ENCODE data around the gene SLC45A1.

Gene SLC45A1

DNA sequence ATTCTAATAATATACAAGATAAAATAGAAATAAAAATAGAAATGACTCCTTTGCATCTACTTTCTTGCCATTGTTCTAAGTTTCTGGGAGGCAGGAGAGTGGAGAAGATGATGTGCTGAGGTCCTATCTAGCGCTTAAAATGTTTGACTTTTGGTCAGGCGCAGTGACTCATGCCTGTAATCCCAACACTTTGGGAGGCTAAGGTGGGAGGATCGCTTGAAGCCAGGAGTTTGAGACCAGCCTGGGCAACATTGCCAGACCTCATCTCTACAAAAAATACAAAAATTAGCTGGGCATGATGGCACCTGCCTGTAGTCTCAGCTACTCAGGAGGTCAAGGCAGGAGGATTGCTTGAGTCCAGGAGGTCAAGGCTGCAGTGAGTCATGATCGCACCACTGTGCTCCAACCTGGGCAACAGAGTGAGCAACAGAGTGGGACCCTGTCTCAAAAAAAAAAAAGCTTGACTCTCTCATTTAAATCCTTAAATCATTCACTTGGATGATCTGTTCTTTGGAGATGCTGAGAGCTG, 24.2 kb upstream of the SLC45A1 start:
- Histone ChIP-seq H3K9me3 (ENCODE audit: insufficient read depth, low read length) (no peaks in the 10 kb centered on the region), H2AFZ (ENCODE audit: low read depth, low read length) (no peak overlapping the region), H4K20me1 (ENCODE audit: insufficient read depth, low read length) (no peaks in the 10 kb centered on the region), H3K27ac (ENCODE audit: low read length) (no peak overlapping the region), H3K4me2 (ENCODE audit: low read length) (no peak overlapping the region), H3K4me1 (ENCODE audit: low read length) (no peaks in the 10 kb centered on the region), H3K27me3 (ENCODE audit: low read depth, low read length) (no peaks in the 10 kb centered on the region), H3K9ac (ENCODE audit: low read length) (no peak overlapping the region), H3K4me3 (ENCODE audit: low read length) (no peak overlapping the region), H3K36me3 (replicated peaks; ENCODE audit: low read depth, low read length) (no peaks in the 10 kb centered on the region), H3K79me2 (ENCODE audit: low read length) (no peaks in the 10 kb centered on the region)
- TF ChIP-seq, protein P1, sequence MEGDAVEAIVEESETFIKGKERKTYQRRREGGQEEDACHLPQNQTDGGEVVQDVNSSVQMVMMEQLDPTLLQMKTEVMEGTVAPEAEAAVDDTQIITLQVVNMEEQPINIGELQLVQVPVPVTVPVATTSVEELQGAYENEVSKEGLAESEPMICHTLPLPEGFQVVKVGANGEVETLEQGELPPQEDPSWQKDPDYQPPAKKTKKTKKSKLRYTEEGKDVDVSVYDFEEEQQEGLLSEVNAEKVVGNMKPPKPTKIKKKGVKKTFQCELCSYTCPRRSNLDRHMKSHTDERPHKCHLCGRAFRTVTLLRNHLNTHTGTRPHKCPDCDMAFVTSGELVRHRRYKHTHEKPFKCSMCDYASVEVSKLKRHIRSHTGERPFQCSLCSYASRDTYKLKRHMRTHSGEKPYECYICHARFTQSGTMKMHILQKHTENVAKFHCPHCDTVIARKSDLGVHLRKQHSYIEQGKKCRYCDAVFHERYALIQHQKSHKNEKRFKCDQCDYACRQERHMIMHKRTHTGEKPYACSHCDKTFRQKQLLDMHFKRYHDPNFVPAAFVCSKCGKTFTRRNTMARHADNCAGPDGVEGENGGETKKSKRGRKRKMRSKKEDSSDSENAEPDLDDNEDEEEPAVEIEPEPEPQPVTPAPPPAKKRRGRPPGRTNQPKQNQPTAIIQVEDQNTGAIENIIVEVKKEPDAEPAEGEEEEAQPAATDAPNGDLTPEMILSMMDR (IDR thresholded peaks at IDR 0.05; ENCODE audit: low read depth, low read length): no peak

DNA sequence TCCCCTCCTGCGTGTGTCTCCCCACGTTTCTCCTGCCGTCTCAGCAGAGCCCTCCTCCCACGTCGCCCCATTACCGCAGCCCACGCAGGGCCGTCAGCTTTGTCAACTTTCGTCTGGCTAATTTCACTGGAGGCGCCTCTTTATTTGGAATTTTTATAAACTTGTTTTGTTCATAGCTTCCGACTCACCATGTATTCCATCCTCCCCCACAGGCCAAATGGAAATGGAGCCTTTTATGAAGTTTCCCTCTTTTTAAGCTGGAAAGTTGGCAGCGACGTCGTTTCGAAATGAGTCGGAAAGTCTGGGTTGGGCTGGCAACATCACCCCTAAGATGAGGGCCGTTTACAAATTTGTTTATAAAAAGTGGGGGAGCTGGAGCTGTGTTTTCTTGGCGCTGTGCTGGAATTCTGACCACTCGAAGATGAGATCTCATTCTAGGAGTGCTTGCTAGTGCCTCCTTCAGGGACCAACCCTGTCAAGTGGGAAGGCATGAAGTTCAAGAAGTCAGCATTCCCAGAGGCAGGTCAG, 23.7 kb upstream of the SLC45A1 start:
- no peaks in the 10 kb centered on the region for H4K20me1 ChIP-seq (ENCODE audit: insufficient read depth, low read length)
- H3K4me3 ChIP-seq (ENCODE audit: low read length): no peak overlapping the region
- H3K27ac ChIP-seq (ENCODE audit: low read length): no peak overlapping the region
- H3K4me2 ChIP-seq (ENCODE audit: low read length): no peak overlapping the region
- no peak overlapping the region for H3K9ac ChIP-seq (ENCODE audit: low read length)
- no peaks in the 10 kb centered on the region for H3K79me2 ChIP-seq (ENCODE audit: low read length)
- H3K36me3 ChIP-seq (replicated peaks; ENCODE audit: low read depth, low read length): no peaks in the 10 kb centered on the region
- TF ChIP-seq EZH2phosphoT487 (IDR thresholded peaks at IDR 0.05; ENCODE audit: low read depth): no peak
- TF ChIP-seq, protein P1 (IDR thresholded peaks at IDR 0.05; ENCODE audit: low read depth, low read length): no peak
- no peaks in the 10 kb centered on the region for H3K27me3 ChIP-seq (ENCODE audit: low read depth, low read length)
- no peak overlapping the region for H2AFZ ChIP-seq (ENCODE audit: low read depth, low read length)
- no peaks in the 10 kb centered on the region for H3K9me3 ChIP-seq (ENCODE audit: insufficient read depth, low read length)
- H3K4me1 ChIP-seq (ENCODE audit: low read length): no peaks in the 10 kb centered on the region

GRCh38 chr1:8297245-8297644, 20.7 kb upstream of the SLC45A1 start:
- Histone ChIP-seq H3K27ac (ENCODE audit: low read length) (no peak overlapping the region), H2AFZ (ENCODE audit: low read depth, low read length) (0 out of 2 replicates have a peak overlapping the region, but pooled peaks have one; percentile 30), H4K20me1 (ENCODE audit: insufficient read depth, low read length) (no peaks in the 10 kb centered on the region)

GRCh38 chr1:8299963-8300362, 18.0 kb upstream of the SLC45A1 start:
- Histone ChIP-seq H3K4me1 (ENCODE audit: low read length) (no peaks in the 10 kb centered on the region), H4K20me1 (ENCODE audit: insufficient read depth, low read length) (no peaks in the 10 kb centered on the region), H3K36me3 (replicated peaks; ENCODE audit: low read depth, low read length) (no peaks in the 10 kb centered on the region), H3K9me3 (ENCODE audit: insufficient read depth, low read length) (no peaks in the 10 kb centered on the region), H3K27me3 (ENCODE audit: low read depth, low read length) (no peaks in the 10 kb centered on the region), H3K9ac (ENCODE audit: low read length) (no peak overlapping the region), H3K27ac (ENCODE audit: low read length) (no peak overlapping the region), H3K4me3 (ENCODE audit: low read length) (no peak overlapping the region), H3K79me2 (ENCODE audit: low read length) (no peaks in the 10 kb centered on the region), H3K4me2 (ENCODE audit: low read length) (no peak overlapping the region), H2AFZ (ENCODE audit: low read depth, low read length) (no peak overlapping the region)
- TF ChIP-seq, protein P1 (IDR thresholded peaks at IDR 0.05; ENCODE audit: low read depth, low read length): no peak
- TF ChIP-seq EZH2phosphoT487 (IDR thresholded peaks at IDR 0.05; ENCODE audit: low read depth): no peak

More at GRCh38 chr1:8297245-8297644, 20.7 kb upstream of the SLC45A1 start:
- Histone ChIP-seq H3K36me3 (replicated peaks; ENCODE audit: low read depth, low read length) (no peaks in the 10 kb centered on the region), H3K9ac (ENCODE audit: low read length) (no peak overlapping the region), H3K27me3 (ENCODE audit: low read depth, low read length) (no peaks in the 10 kb centered on the region), H3K79me2 (ENCODE audit: low read length) (no peaks in the 10 kb centered on the region), H3K4me1 (ENCODE audit: low read length) (no peaks in the 10 kb centered on the region), H3K9me3 (ENCODE audit: insufficient read depth, low read length) (no peaks in the 10 kb centered on the region), H3K4me2 (ENCODE audit: low read length) (no peak overlapping the region), H3K4me3 (ENCODE audit: low read length) (no peak overlapping the region)
- TF ChIP-seq, protein P1 (IDR thresholded peaks at IDR 0.05; ENCODE audit: low read depth, low read length): no peak
- no peak for TF ChIP-seq EZH2phosphoT487 (IDR thresholded peaks at IDR 0.05; ENCODE audit: low read depth)
